Panc1 (cell line): ENCODE measurements around the gene TPPP. TPM values are rescaled to one million over a fixed set of nuclear protein-coding genes. Genes with fewer than 3 reads are reported as not detected.

Source experiments
- ATAC-seq: fragments of 200-7000 bp; cut with Tn5 transposase; 2 replicates; pipeline ENCODE4 v1.9.1; 2020; ENCODE audit warnings: mild to moderate bottlenecking, moderate library complexity
- BruUV-seq: library from RNA; stranded (reverse); fragments of 400-500 nt; replicated peaks from 2 replicates; lab custom pipeline; 2021; lab: Mats Ljungman, UMichigan
- CTCF ChIA-PET: fragments of 300-600 bp; sonication (Branson Sonifier 250); formaldehyde crosslinking; loops from one replicate; lab custom pipeline; 2022; ENCODE audit warnings: antibody characterized with exemption; lab: Charles Lee
- POLR2A ChIA-PET: fragments of 300-600 bp; sonication (Branson Sonifier 250); formaldehyde crosslinking; loops from one replicate; lab custom pipeline; 2022; ENCODE audit warnings: antibody characterized with exemption; lab: Charles Lee
- DNase-seq: peaks from one replicate; pipeline ENCODE4 v3.0.0-alpha.2; 2010; ENCODE audit warnings: low read depth, low spot score
- H3K27ac ChIP-seq: 2 replicates; pipeline ENCODE4 v1.5.1; 2011; ENCODE audit warnings: mild to moderate bottlenecking, low read length, inconsistent platforms
- H3K27me3 ChIP-seq: fragments of 200-500 bp; sonication (Bioruptor generic); 2 replicates; pipeline ENCODE4 v1.6.0; 2014; ENCODE audit warnings: low read length, inconsistent platforms; ENCODE audit not compliant: control insufficient read depth, insufficient read depth
- H3K36me3 ChIP-seq: fragments of 200-500 bp; sonication (Bioruptor generic); 2 replicates; pipeline ENCODE4 v1.5.1; 2014; ENCODE audit warnings: inconsistent platforms, mild to moderate bottlenecking, low read length, moderate library complexity; ENCODE audit not compliant: control insufficient read depth, insufficient read depth
- H3K4me1 ChIP-seq: 2 replicates; pipeline ENCODE4 v1.5.1; 2011; ENCODE audit warnings: inconsistent platforms, mild to moderate bottlenecking, low read length, moderate library complexity; ENCODE audit not compliant: control insufficient read depth, insufficient read depth
- H3K4me3 ChIP-seq, 2 experiments: 2 replicates each; pipeline ENCODE4 v1.5.1; 2011 to 2012; ENCODE audit warnings: low read depth in 2 of 2, low read length in 2 of 2, mild to moderate bottlenecking in 2 of 2, inconsistent platforms in 1 of 2, moderate library complexity in 1 of 2
- H3K9me3 ChIP-seq: fragments of 200-500 bp; sonication (Bioruptor generic); 2 replicates; pipeline ENCODE4 v1.5.1; 2014; ENCODE audit warnings: low read depth, mild to moderate bottlenecking, inconsistent platforms, low read length, moderate library complexity; ENCODE audit not compliant: control insufficient read depth, insufficient read depth
- CTCF ChIP-seq: fragments of 450-650 bp; IDR thresholded peaks from 2 replicates; pipeline ENCODE4 v1.5.1; 2017; ENCODE audit warnings: mild to moderate bottlenecking
- POLR2AphosphoS5 ChIP-seq: IDR thresholded peaks from 2 replicates; pipeline ENCODE4 v1.6.1; 2012; ENCODE audit warnings: mild to moderate bottlenecking, low read depth, low read length, moderate library complexity
- SIN3A ChIP-seq: IDR thresholded peaks from 2 replicates; pipeline ENCODE4 v1.6.1; 2012; ENCODE audit warnings: low read depth, mild to moderate bottlenecking, low read length, moderate library complexity, borderline replicate concordance; ENCODE audit not compliant: insufficient read depth
- TCF7L2 ChIP-seq: IDR thresholded peaks from 2 replicates; pipeline ENCODE4 v1.6.1; 2011; ENCODE audit warnings: mild to moderate bottlenecking, low read depth, low read length, inconsistent platforms
- in situ Hi-C: cut with HindIII; loops from 2 replicates; pipeline ENCODE4 v1.10.0; 2016; ENCODE audit warnings: low sequenced_read_pairs, low pct_unique_long_range_greater_than_20kb
- intact Hi-C: fragments of 100-400 bp; cut with micrococcal nuclease; formaldehyde crosslinking; loops from one replicate; pipeline ENCODE4 v1.10.0; 2022; ENCODE audit not compliant: unreplicated experiment
- total RNA-seq: library from RNA; stranded (reverse); gene quantifications from one replicate; pipeline ENCODE4 v1.2.1, GENCODE V29; 2021; ENCODE audit not compliant: unreplicated experiment
- TF ChIP-seq, protein P1 (sequence below), 2 experiments: IDR thresholded peaks; 2 replicates each; pipeline ENCODE4 v1.6.1; 2011 to 2012; ENCODE audit warnings: low read depth in 2 of 2, control low read depth in 1 of 2, low read length in 1 of 2, mild to moderate bottlenecking in 1 of 2, moderate library complexity in 1 of 2; ENCODE audit not compliant: insufficient read depth in 1 of 2

The TPPP gene
- total RNA-seq, 1 experiment from 2014 or later: 0.98 TPM

DNA sequence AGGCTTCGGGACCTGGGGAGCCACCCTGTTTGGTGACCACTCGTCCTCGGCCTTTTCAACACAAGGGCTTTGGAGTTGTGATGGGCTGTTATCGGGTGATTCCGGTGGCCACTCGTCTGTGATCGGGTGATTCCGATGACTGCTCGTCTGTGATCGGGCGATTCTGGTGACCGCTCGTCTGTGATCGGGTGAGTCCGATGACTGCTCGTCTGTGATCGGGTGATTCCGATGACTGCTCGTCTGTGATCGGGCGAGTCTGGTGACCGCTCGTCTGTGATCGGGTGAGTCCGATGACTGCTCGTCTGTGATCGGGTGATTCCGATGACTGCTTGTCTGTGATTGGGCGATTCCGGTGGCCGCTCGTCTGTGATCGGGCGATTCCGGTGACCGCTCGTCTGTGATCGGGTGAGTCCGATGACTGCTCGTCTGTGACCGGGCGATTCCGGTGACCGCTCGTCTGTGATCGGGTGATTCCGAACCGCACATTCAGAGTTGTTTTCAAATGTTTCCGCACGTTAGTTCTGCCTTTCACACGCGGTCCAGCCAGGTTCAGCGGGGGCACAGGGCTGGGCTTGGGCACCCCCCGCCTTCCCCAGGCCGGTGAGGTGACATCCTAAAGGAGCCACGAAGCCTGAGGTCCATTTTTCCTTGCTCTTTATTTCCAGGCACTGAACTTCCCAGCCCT lies 30.3 kb downstream of the TPPP start:
- ATAC-seq: no peak
- in situ Hi-C loops: no loop called here

DNA sequence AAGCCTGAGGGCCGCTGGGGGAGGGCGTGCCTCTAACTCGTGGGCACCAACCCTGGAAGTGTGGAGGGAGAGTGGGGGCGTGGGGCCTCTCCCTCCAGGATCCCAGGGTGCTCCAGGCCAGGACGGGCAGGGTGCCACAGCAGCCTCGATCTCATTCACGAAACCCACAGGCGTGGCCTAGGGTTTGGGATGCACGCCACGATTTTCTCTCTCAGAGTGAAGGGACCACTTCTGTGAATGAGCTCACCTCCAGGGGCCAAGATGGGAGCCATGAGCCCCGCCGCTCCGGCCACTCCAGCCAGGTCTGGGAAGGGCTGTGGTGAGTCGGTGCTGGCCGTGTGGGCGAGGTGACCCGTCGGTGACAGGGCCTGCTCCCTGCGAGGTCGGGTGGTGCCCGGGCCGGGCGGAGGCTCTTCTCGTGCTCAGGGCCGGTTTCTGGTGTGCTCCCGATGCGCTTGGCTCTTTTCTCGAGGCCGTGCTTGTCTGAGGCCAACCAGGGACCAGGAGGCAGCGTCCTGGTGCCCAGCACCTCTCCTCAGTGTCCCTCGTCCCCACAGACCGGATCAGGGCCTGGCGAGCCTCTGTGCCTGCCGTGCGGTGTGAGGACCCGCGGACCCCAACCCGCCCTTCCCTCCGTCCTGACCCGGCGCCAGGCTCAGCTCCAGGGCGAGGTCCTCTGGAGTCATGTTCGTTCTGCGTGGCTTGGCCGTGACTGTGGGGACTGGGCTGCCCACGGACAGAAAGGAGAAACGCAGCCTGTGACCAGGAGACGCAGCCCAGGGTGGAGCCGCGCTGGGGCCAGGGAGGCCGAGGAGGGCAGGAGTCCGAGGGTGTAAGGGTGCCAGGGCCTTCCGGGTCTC lies 31.0 kb downstream of the TPPP start:
- H3K36me3 ChIP-seq: no peaks in the 10 kb centered on the region; the same call in 1 of the 2 replicates
- H3K4me1 ChIP-seq: peaks cover 13% of the 10 kb centered on the region
- H3K9me3 ChIP-seq: no peaks in the 10 kb centered on the region
- no peak overlapping the region for H3K4me3 ChIP-seq
- intact Hi-C loops: no loop called here
- POLR2A ChIA-PET: no interaction called here
- no peaks in the 10 kb centered on the region for H3K27me3 ChIP-seq
- CTCF ChIA-PET: no interaction called here
- BruUV-seq: no TSS peak
- DNase-seq (no peak), ATAC-seq (no peak)
- TF ChIP-seq, protein P1, sequence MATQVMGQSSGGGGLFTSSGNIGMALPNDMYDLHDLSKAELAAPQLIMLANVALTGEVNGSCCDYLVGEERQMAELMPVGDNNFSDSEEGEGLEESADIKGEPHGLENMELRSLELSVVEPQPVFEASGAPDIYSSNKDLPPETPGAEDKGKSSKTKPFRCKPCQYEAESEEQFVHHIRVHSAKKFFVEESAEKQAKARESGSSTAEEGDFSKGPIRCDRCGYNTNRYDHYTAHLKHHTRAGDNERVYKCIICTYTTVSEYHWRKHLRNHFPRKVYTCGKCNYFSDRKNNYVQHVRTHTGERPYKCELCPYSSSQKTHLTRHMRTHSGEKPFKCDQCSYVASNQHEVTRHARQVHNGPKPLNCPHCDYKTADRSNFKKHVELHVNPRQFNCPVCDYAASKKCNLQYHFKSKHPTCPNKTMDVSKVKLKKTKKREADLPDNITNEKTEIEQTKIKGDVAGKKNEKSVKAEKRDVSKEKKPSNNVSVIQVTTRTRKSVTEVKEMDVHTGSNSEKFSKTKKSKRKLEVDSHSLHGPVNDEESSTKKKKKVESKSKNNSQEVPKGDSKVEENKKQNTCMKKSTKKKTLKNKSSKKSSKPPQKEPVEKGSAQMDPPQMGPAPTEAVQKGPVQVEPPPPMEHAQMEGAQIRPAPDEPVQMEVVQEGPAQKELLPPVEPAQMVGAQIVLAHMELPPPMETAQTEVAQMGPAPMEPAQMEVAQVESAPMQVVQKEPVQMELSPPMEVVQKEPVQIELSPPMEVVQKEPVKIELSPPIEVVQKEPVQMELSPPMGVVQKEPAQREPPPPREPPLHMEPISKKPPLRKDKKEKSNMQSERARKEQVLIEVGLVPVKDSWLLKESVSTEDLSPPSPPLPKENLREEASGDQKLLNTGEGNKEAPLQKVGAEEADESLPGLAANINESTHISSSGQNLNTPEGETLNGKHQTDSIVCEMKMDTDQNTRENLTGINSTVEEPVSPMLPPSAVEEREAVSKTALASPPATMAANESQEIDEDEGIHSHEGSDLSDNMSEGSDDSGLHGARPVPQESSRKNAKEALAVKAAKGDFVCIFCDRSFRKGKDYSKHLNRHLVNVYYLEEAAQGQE (IDR thresholded peaks at IDR 0.05; ENCODE audit: insufficient read depth in 1 of 2, low read depth in 2 of 2, low read length in 1 of 2): no peak
- TF ChIP-seq SIN3A: no peak
- no peak overlapping the region for H3K27ac ChIP-seq
- in situ Hi-C loops: no loop called here

More for the DNA sequence above, 30.3 kb downstream of the TPPP start:
- Histone ChIP-seq H3K27ac (no peak overlapping the region), H3K9me3 (no peaks in the 10 kb centered on the region), H3K36me3 (no peaks in the 10 kb centered on the region; the same call in 1 of the 2 replicates), H3K27me3 (no peaks in the 10 kb centered on the region), H3K4me1 (peaks cover 5% of the 10 kb centered on the region), H3K4me3 (no peak overlapping the region)
- BruUV-seq: no TSS peak
- TF ChIP-seq POLR2AphosphoS5: no peak
- TF ChIP-seq, protein P1 (IDR thresholded peaks at IDR 0.05; ENCODE audit: insufficient read depth in 1 of 2, low read depth in 2 of 2, low read length in 1 of 2): no peak
- no peak for TF ChIP-seq TCF7L2
- no peak for TF ChIP-seq SIN3A
- no peak for TF ChIP-seq CTCF
- ChIA-PET CTCF (no interaction called here), POLR2A (no interaction called here)
- intact Hi-C loops: no loop called here
- DNase-seq: no peak
